Testis (tissue), 3 donors: Measurements from ENCODE around the gene UNC119. TPM values are rescaled to one million over a fixed set of nuclear protein-coding genes. Genes with fewer than 3 reads are reported as not detected.

ENCODE experiments used
- DNase-seq: peaks from one replicate; pipeline ENCODE4 v3.0.0-alpha.2; 2019
- H3K27ac ChIP-seq, 2 donors: fragments of 200-600 bp; sonication (generic); one replicate each; pipeline ENCODE4 v1.5.1; 2019
- H3K27me3 ChIP-seq: fragments of 200-600 bp; sonication (generic); one replicate; pipeline ENCODE4 v1.5.1; 2019
- H3K36me3 ChIP-seq: fragments of 200-600 bp; sonication (generic); one replicate; pipeline ENCODE4 v1.5.1; 2017; ENCODE audit warnings: low read depth; ENCODE audit errors: missing control alignments
- H3K4me1 ChIP-seq: fragments of 200-600 bp; sonication (generic); one replicate; pipeline ENCODE4 v1.5.1; 2019
- H3K4me3 ChIP-seq, 2 donors: fragments of 200-600 bp; sonication (generic); one replicate each; pipeline ENCODE4 v1.5.1; 2017 to 2019
- H3K9me3 ChIP-seq: fragments of 200-600 bp; sonication (generic); one replicate; pipeline ENCODE4 v1.5.1; 2017
- POLR2A ChIP-seq: fragments of 450-650 bp; IDR thresholded peaks from one replicate; pipeline ENCODE4 v1.6.1; 2017; ENCODE audit warnings: antibody characterized with exemption, mild to moderate bottlenecking, moderate library complexity
- WGBS, 2 donors: methylation state at CpG; one replicate each; pipeline ENCODE4 v1.1.5; 2018; 5-methylcytosine and 5-hydroxymethylcytosine counted together
- intact Hi-C: fragments of 100-400 bp; cut with DNase I; formaldehyde crosslinking; loops from one replicate; pipeline ENCODE4 v1.15.1; 2023; ENCODE audit warnings: low total_unique reads
- polyA plus RNA-seq: library from polyadenylated mRNA; stranded (reverse); fragments of 350-450 nt; fragmentation: Illumina TruSeq; extraction: RNeasy Lipid Tissue Mini Kit (QIAGEN cat#74804); gene quantifications from one replicate; pipeline ENCODE4 v1.2.3, GENCODE V29; 2014; ENCODE audit warnings: low read depth, low replicate concordance; ENCODE audit not compliant: insufficient read depth
- total RNA-seq, 2 donors: library from RNA; depleted of rRNA; stranded (reverse); fragments of >200 nt; gene quantifications; one replicate each; pipeline ENCODE4 v1.2.3, GENCODE V29; 2016
- TF ChIP-seq, protein P1 (sequence below), 3 experiments: fragments of 450-650 bp in 2 of 3; fragments of 200-600 bp in 1 of 3; sonication (generic) in 1 of 3; IDR thresholded peaks; one replicate each; pipeline ENCODE4 v1.5.1; 2016 to 2019; ENCODE audit warnings: antibody characterized with exemption in 3 of 3, mild to moderate bottlenecking in 2 of 3, moderate library complexity in 1 of 3

Gene UNC119
- total and polyA plus RNA-seq, 3 donors from 2014 or later: 94.9 to 180 (median 175) TPM

DNA sequence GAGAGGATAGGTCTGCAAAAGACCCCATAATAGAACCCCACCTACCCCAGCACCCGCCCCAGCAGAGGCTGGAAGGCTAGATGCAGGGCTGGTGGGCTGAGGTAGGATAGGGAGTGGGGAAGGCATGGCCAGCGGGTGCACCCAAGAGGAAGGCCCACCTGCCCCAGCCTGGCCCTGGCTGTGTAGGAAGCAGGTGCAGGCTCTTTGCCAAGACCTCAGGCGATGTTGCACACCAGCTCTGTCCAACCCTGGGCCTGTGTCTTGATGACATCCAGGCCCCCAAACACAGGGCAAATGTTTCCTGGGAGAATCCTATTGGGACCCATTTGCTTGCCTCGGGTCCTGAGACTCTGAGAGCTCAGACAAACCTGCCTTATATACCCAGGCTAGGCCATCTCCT, 12.2 kb downstream of the UNC119 start:
- H3K27ac ChIP-seq: no peak overlapping the region
- H3K27me3 ChIP-seq: no peaks in the 10 kb centered on the region
- no peaks in the 10 kb centered on the region for H3K36me3 ChIP-seq
- no peak for DNase-seq
- no peaks in the 10 kb centered on the region for H3K9me3 ChIP-seq
- 82 to 96% methylated on average over 3 to 4 of the region's 4 CpGs for WGBS, 2 donors
- TF ChIP-seq POLR2A: no peak
- TF ChIP-seq, protein P1, sequence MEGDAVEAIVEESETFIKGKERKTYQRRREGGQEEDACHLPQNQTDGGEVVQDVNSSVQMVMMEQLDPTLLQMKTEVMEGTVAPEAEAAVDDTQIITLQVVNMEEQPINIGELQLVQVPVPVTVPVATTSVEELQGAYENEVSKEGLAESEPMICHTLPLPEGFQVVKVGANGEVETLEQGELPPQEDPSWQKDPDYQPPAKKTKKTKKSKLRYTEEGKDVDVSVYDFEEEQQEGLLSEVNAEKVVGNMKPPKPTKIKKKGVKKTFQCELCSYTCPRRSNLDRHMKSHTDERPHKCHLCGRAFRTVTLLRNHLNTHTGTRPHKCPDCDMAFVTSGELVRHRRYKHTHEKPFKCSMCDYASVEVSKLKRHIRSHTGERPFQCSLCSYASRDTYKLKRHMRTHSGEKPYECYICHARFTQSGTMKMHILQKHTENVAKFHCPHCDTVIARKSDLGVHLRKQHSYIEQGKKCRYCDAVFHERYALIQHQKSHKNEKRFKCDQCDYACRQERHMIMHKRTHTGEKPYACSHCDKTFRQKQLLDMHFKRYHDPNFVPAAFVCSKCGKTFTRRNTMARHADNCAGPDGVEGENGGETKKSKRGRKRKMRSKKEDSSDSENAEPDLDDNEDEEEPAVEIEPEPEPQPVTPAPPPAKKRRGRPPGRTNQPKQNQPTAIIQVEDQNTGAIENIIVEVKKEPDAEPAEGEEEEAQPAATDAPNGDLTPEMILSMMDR (IDR thresholded peaks at IDR 0.05): no peak
- H3K4me1 ChIP-seq: no peaks in the 10 kb centered on the region
- intact Hi-C loops: no loop called here
- H3K4me3 ChIP-seq: no peak overlapping the region

DNA sequence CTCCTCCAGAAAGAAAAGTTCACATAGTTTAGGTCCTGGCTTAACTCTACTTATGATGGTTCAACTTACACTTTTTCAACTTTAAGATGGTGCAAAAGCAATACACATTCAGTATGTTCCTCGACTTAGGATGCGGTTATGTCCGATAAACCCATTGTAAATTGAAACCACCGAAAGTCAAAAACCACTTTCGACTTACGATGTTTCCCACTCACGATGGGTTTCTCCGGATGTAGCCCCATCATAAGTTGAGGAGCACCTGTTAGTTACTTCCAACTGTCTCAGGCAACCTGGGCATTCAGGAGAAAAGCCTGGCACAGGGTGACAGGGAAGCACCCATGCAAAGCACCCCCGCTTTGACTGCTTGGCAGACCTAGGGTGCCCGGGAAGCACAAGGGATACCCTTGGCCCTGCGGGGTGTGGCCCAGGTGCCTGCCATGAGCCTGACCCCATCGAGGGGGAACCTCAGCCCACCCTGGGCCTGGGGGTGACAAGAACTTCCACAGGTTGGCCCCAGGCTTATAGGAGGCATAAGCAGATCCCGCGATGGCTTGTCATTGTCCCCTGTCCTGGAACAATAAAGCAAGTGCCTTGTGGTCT, 14.0 kb downstream of the UNC119 start:
- no peak overlapping the region for H3K27ac ChIP-seq
- no peaks in the 10 kb centered on the region for H3K36me3 ChIP-seq
- TF ChIP-seq, protein P1 (IDR thresholded peaks at IDR 0.05): no peak
- no peak for TF ChIP-seq POLR2A
- no peaks in the 10 kb centered on the region for H3K27me3 ChIP-seq
- no peak overlapping the region for H3K4me3 ChIP-seq
- 88 to 92% methylated on average over 13 to 14 of the region's 14 CpGs for WGBS, 2 donors
- DNase-seq: no peak
- H3K4me1 ChIP-seq: no peaks in the 10 kb centered on the region
- H3K9me3 ChIP-seq: no peaks in the 10 kb centered on the region
- intact Hi-C loops: no loop called here

GRCh38 chr17:28537219-28537610, 15.2 kb downstream of the UNC119 start:
- Histone ChIP-seq H3K27ac (no peak overlapping the region), H3K9me3 (no peaks in the 10 kb centered on the region), H3K4me3 (no peak overlapping the region), H3K4me1 (no peaks in the 10 kb centered on the region), H3K36me3 (no peaks in the 10 kb centered on the region), H3K27me3 (no peaks in the 10 kb centered on the region)
- TF ChIP-seq, protein P1 (IDR thresholded peaks at IDR 0.05): no peak
- no peak for TF ChIP-seq POLR2A
- WGBS, 2 donors: 75 to 82% methylated on average over 10 to 12 of the region's 12 CpGs
- DNase-seq: no peak
- intact Hi-C loops: no loop called here

GRCh38 chr17:28536532-28537218, 15.7 kb downstream of the UNC119 start:
- no peak for DNase-seq
- intact Hi-C loops: no loop called here
- no peak for TF ChIP-seq POLR2A
- TF ChIP-seq, protein P1 (IDR thresholded peaks at IDR 0.05): no peak
- Histone ChIP-seq H3K27ac (no peak overlapping the region), H3K4me1 (no peaks in the 10 kb centered on the region), H3K9me3 (no peaks in the 10 kb centered on the region), H3K4me3 (no peak overlapping the region), H3K27me3 (no peaks in the 10 kb centered on the region), H3K36me3 (no peaks in the 10 kb centered on the region)
- 55 to 82% methylated on average over 2 to 9 of the region's 9 CpGs for WGBS, 2 donors
